Activated CD4-positive, alpha-beta T cell treated with anti-CD3 and anti-CD28 coated beads for 48 hours (primary cell): ENCODE results near the gene KCTD1.

ENCODE experiments used
- DNase-seq: peaks from one replicate; pipeline ENCODE4 v3.0.0-alpha.2; 2020

The KCTD1 gene

GRCh38 chr18:26549263-26550094, 1.1 kb upstream of the KCTD1 start:
- peak; percentile 26 for DNase-seq

- peak; percentile 75 for DNase-seq
Measured at GRCh38 chr18:26547646-26548414, 523 bp downstream of the KCTD1 start.

DNA sequence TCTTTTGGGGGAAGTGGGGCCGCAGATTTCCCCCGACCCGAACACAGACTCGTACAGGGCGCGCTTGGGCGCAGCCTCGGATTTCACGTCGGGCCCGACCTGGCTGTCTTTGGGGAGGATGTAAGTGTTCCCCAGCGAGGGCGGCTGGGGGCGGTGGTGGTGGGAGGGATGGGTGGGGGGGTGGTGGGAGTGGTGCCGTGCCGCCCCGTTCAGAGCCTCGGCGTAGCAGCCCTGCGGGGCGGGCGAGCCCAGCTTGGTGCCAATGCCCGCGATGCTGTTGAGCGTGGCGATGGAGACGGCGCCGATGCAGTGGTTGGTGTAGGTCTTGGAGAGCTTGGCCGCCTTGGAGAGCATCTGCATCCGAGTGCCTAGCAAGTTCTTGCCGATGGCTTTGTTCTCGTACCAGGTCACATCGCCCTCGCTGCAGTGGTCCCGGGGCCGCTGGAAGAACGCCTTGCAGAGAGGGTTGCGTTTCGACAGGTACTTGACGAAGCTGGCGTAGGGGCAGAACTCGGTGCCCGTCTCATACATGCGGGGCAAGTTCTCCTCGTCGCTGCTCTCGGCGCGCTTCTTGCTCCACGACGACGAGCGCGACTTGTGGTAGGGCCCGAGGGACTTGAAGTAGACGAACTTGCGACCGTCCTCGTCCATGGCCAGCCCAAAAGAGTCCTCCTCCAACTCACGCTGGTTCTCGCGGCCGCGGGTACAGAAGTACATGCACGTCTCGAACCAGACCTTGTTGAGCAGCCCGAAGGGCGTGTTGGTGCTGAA, 1.3 kb downstream of the KCTD1 start:
- no peak for DNase-seq

DNA sequence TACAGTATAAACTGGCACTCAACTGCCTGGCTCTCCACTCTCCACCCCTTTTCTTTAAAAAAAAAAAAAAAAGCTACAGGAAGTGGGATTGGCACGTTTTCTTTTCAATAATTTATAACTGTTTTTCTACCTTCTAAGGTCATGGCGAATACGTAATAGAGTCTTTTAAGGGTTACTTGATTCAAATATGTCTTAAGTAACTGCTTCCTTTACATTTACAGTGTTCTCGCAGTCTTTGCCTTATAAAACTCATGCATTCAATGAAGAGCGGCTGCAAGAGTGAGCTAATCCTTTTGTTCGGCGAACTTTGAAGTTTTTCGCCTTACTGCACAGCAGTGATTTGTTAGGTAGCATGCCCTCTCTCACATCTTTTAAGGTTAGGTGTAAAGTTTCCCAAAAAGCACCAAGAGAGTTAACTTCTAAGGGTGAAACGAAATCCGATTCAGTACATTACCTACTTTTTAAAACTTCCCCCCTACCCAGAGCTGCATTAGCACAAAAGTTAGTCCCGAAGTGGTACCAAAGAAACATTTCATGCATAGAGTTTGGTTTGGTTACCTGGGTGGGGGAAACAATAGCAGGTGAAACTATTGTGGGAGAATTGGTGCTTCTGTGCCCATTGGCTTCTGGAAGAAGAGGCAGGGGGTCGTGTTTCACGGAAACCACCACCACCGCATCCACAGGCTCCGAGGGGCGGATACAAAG, 2.0 kb downstream of the KCTD1 start:
- no peak for DNase-seq

GRCh38 chr18:26545335-26546123, 2.8 kb downstream of the KCTD1 start:
- DNase-seq: no peak

DNA sequence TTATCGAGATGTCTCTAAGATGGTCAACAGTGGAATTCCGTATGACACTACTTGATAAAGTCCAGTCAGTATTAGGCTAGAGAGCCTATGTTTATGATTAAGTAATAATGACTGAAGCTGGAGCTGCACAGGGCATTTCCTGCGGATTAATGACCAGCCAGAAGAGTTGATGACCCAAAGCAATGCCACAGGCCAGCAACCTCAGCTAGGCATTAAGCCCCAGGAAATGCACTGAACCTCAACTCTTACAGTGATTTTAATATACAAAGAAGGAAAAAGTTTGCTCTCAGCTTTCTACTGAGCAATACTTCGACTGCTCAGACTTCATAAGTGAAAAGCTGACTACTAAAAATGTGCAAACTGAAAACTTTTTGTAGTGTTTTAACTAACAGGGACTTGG, 3.9 kb downstream of the KCTD1 start:
- DNase-seq: no peak

DNA sequence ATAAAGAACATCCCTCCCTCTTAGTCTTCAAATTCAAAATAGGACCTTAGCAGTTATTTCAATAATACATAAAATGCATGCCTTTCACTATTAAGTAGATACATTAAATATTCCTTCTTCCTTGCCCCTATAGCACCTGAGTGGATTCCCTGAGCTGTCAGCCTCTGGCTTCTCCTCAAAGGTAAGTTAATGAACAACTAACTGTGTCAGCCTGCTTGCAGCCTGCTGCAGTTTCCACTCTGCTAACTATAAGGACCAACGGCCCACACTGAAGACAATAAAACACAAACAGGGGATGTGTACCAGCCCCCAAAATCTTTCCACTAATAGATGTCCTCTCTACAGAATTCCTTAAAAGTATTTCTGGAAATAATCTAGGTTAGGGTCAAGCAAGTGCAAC, 5.0 kb downstream of the KCTD1 start:
- DNase-seq: no peak

GRCh38 chr18:26540043-26540628, 8.2 kb downstream of the KCTD1 start:
- no peak for DNase-seq

- no peak for DNase-seq
Measured at GRCh38 chr18:26538524-26538923, 9.8 kb downstream of the KCTD1 start.

GRCh38 chr18:26536664-26537063, 11.7 kb downstream of the KCTD1 start:
- DNase-seq: no peak

GRCh38 chr18:26536032-26536431, 12.3 kb downstream of the KCTD1 start:
- peak; percentile 19 for DNase-seq

- no peak for DNase-seq
Measured at GRCh38 chr18:26535630-26536029, 12.7 kb downstream of the KCTD1 start.

DNA sequence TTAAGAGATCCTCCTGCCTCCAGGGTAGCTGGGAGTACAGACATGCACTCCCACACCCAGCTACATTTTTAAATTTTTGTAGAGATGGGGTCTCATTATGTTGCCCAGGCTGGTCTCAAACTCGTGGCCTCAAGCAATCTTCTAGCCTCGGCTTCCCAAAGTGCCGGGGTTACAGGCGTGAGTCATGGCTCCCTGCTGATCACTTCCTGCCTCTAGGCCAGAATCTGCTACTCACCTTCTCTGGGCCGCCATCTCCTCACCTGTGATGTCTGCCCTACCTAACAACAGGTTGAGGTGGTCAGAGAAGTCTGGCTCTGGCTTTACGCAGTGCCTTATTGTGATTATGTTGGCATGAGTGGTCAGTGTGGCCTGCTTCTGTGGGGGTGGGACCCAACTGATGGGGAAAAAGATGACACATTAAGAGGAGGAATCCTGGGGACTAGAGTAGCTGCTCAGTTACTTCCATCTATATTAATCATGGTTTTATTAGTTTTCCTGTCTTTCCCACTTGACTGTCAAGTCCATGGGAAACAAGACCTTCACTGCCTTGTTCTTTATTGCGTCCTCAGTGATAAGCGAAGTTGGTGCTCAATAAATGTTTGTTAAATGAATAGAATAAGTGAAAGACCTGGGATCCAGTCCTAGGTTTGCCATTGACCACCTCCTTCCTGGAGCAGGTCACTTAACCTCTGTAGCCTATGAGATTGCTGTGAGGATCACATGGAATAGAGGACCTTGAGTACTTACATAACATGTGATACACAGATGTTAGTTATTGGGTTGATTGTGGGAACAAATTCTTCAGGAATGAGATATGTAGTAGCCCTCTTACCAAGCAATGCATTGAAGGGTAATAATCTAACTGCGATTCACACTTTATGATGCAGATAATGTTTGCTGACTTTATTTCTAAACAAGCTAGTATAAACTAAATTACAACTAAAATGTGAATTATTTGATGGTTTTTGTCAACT, 15.7 kb downstream of the KCTD1 start:
- DNase-seq: no peak

- no peak for DNase-seq
Measured at GRCh38 chr18:26531605-26532298, 16.6 kb downstream of the KCTD1 start.

DNA sequence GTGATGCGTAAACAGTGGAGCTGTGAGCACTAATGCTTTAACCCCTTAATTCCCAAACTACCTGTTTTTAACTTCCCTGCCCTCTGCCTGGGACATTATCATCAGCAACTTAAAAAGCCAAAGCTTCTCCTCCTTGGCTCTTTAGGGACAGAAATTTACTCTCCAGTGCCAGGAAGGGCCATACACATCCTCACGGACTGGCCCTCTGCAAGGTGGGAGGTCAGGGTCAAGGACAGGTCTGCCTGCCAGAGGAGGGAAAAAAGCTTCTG, 21.5 kb downstream of the KCTD1 start:
- DNase-seq: no peak

DNA sequence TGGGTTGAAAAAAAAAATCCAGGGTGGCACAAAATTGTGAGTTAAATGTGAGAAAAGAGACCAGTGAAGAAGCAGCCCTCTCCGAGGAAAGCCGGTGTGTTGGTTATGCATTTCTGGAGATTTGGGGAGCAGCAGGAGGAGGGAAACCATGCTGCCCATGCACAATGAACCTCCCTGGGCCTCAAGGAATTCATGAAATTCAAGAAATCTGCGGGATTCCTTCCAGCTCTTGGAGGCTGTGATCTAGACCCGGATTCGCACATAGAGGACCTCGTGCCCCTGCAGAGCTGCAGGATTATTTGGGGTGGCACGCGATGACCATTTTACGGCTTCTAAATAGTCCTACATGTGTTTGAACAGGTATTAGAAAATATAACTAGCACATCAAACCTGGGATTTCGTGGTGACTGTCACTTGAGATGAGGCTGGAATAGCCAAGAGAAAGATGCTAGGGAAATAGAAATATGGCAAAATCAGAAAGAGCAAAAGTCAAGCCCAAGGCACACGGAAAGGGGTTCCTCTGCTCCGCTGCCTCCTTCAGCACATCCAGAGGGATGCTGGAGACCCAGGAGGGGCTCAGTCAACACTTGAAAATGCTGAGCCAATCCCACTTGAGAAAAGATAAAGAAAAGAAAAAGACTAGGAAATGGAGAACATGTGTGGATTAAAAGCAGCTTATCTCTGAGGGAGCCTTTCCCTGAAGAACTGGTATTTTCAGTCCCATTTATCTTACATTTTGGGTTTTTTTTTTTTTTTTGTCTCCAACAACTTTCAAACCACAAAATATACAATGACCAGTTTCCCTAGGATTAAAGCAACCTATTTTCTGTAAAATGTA, 22.0 kb downstream of the KCTD1 start:
- no peak for DNase-seq

- DNase-seq: no peak
Measured at GRCh38 chr18:26524504-26525351, 23.6 kb downstream of the KCTD1 start.

- no peak for DNase-seq
Measured at GRCh38 chr18:26524002-26524401, 24.4 kb downstream of the KCTD1 start.
